Trophoblast cell (in vitro differentiated cells and primary cell): ENCODE data around the gene MICALL2.

ENCODE experiments used
- DNase-seq, 2 donors: peaks; one replicate each; pipeline ENCODE4 v3.0.0-alpha.2; 2016
- H2AFZ ChIP-seq: 2 replicates; pipeline ENCODE4 v1.6.1; 2013; ENCODE audit warnings: low read length, moderate library complexity, mild to moderate bottlenecking; ENCODE audit not compliant: insufficient read depth, poor library complexity
- H2AK5ac ChIP-seq: 2 replicates; pipeline ENCODE4 v1.6.1; 2013; ENCODE audit warnings: mild to moderate bottlenecking, low read length
- H2BK120ac ChIP-seq: 2 replicates; pipeline ENCODE4 v1.6.1; 2013; ENCODE audit warnings: low read length, mild to moderate bottlenecking, moderate library complexity; ENCODE audit not compliant: insufficient read depth, poor library complexity
- H2BK12ac ChIP-seq: 2 replicates; pipeline ENCODE4 v1.6.1; 2013; ENCODE audit warnings: mild to moderate bottlenecking, low read length, moderate library complexity
- H2BK5ac ChIP-seq: 2 replicates; pipeline ENCODE4 v1.6.1; 2013; ENCODE audit warnings: low read length, low read depth, moderate library complexity, mild to moderate bottlenecking; ENCODE audit not compliant: poor library complexity
- H3K14ac ChIP-seq: 2 replicates; pipeline ENCODE4 v1.6.1; 2013; ENCODE audit warnings: mild to moderate bottlenecking, low read length
- H3K18ac ChIP-seq: 2 replicates; pipeline ENCODE4 v1.6.1; 2013; ENCODE audit warnings: mild to moderate bottlenecking, low read length
- H3K23ac ChIP-seq: 2 replicates; pipeline ENCODE4 v1.6.1; 2013; ENCODE audit warnings: low read length
- H3K27ac ChIP-seq: 2 replicates; pipeline ENCODE4 v1.5.1; 2013; ENCODE audit warnings: low read depth, mild to moderate bottlenecking, inconsistent platforms, low read length, moderate library complexity
- H3K27me3 ChIP-seq: 2 replicates; pipeline ENCODE4 v1.6.1; 2013; ENCODE audit warnings: inconsistent platforms, mild to moderate bottlenecking, low read length, moderate library complexity; ENCODE audit not compliant: insufficient read depth
- H3K36me3 ChIP-seq, 2 experiments: 1 replicate in 1 of 2; 2 replicates in 1 of 2; pipeline ENCODE4 v1.6.1; 2013; ENCODE audit warnings: low read length in 2 of 2, mild to moderate bottlenecking in 2 of 2, moderate library complexity in 1 of 2; ENCODE audit not compliant: insufficient read depth in 2 of 2, control insufficient read depth in 1 of 2
- H3K4ac ChIP-seq: 2 replicates; pipeline ENCODE4 v1.6.1; 2013; ENCODE audit warnings: low read depth, mild to moderate bottlenecking, low read length, moderate library complexity
- H3K4me1 ChIP-seq, 2 experiments: 1 replicate in 1 of 2; 2 replicates in 1 of 2; pipeline ENCODE4 v1.6.1; 2013; ENCODE audit warnings: low read length in 2 of 2, mild to moderate bottlenecking in 2 of 2, moderate library complexity in 1 of 2; ENCODE audit not compliant: insufficient read depth in 2 of 2, control insufficient read depth in 1 of 2
- H3K4me2 ChIP-seq: 2 replicates; pipeline ENCODE4 v1.6.1; 2013; ENCODE audit warnings: inconsistent platforms, mild to moderate bottlenecking, low read length, moderate library complexity
- H3K4me3 ChIP-seq: 2 replicates; pipeline ENCODE4 v1.5.1; 2013; ENCODE audit warnings: mild to moderate bottlenecking, low read depth, low read length, inconsistent platforms
- H3K79me1 ChIP-seq: one replicate; pipeline ENCODE4 v1.6.1; 2013; ENCODE audit warnings: low read length
- H3K79me2 ChIP-seq: 2 replicates; pipeline ENCODE4 v1.6.1; 2013; ENCODE audit warnings: low read length, mild to moderate bottlenecking; ENCODE audit not compliant: control insufficient read depth, insufficient read depth, poor library complexity
- H3K9ac ChIP-seq: 2 replicates; pipeline ENCODE4 v1.6.1; 2013; ENCODE audit warnings: mild to moderate bottlenecking, low read length
- H3K9me3 ChIP-seq: 2 replicates; pipeline ENCODE4 v1.6.1; 2013; ENCODE audit warnings: low read depth, mild to moderate bottlenecking, control low read depth, inconsistent platforms, low read length; ENCODE audit not compliant: insufficient read depth
- H4K12ac ChIP-seq: 2 replicates; pipeline ENCODE4 v1.6.1; 2013; ENCODE audit warnings: low read depth, mild to moderate bottlenecking, low read length, moderate library complexity
- H4K8ac ChIP-seq: 2 replicates; pipeline ENCODE4 v1.6.1; 2013; ENCODE audit warnings: low read depth, mild to moderate bottlenecking, low read length, moderate library complexity
- H4K91ac ChIP-seq: one replicate; pipeline ENCODE4 v1.6.1; 2013; ENCODE audit warnings: low read depth, mild to moderate bottlenecking, low read length, moderate library complexity
- WGBS: extraction: QIAGEN DNeasy Blood & Tissue Kit; methylation state at CpG from one replicate; pipeline ENCODE4 v1.1.7; 2013; ENCODE audit warnings: missing lambda C conversion rate; ENCODE audit not compliant: insufficient read length, insufficient coverage; ENCODE audit errors: extremely low coverage; 5-methylcytosine and 5-hydroxymethylcytosine counted together

MICALL2 gene

DNA sequence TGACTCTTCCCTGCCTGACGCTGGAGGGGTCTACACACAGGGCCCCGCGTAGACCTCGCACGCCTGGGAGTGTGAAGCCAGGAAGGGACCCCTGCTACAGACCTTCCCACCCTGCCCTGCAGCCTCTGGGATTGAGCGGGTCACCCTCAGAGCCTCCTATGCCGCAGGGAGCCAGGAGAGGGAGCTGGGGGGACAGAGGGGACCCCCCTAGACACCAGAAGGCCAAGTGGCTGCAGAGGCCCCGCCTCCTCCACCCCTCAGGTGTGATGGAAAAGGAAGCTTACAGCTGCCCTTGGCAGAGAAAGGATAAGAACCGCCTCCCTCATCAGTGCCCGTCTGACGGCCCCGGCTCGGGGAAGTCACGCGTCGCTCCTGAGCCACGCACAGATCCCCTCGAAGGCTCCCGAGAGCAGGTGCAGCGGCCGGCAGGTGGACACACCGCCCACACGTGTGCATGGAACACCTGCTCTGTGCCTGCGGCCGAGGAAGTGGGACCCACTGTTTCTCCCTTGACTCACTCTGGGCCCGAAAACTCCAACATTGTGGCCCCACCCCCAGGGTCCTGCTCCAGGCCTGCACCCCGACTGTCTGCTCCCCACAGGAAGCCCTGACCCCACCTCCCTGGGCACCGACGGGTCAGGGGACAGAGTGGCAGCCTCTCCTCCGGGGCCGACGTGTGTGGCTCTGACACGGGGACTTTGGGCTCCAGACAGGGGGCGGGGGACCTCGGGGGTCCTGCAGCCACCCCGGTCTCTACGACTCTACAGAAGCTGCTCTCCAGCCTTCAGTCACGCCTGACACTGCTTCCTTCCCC is 73.3 kb downstream of the MICALL2 start:
- Histone ChIP-seq H3K27ac (no peak overlapping the region), H3K79me2 (no peaks in the 10 kb centered on the region), H3K4me3 (no peak overlapping the region), H2BK5ac (no peak overlapping the region), H4K8ac (no peak overlapping the region), H3K9ac (no peak overlapping the region), H3K14ac (no peak overlapping the region), H4K12ac (no peak overlapping the region), H2AFZ (no peak overlapping the region), H2AK5ac (no peak overlapping the region), H4K91ac (no peak overlapping the region), H3K9me3 (peaks cover 3% of the 10 kb centered on the region), H3K18ac (no peak overlapping the region), H3K4me2 (no peak overlapping the region), H2BK120ac (no peak overlapping the region), H3K23ac (no peak overlapping the region), H3K79me1 (no peaks in the 10 kb centered on the region), H3K27me3 (no peaks in the 10 kb centered on the region), H2BK12ac (no peak overlapping the region), H3K4ac (no peak overlapping the region), H3K4me1 (no peaks in the 10 kb centered on the region), H3K36me3 (no peaks in the 10 kb centered on the region)
- WGBS: no CpG with 5 or more reads among the region's 38 CpGs
- DNase-seq: no peak

- H2BK12ac ChIP-seq: no peak overlapping the region
- H2AK5ac ChIP-seq: no peak overlapping the region
- H3K9ac ChIP-seq: no peak overlapping the region
- H3K9me3 ChIP-seq: peaks cover 3% of the 10 kb centered on the region
- H3K4me2 ChIP-seq: no peak overlapping the region
- no peaks in the 10 kb centered on the region for H3K36me3 ChIP-seq
- no peak overlapping the region for H3K4ac ChIP-seq
- no peaks in the 10 kb centered on the region for H3K4me1 ChIP-seq
- no peak overlapping the region for H3K4me3 ChIP-seq
- H3K23ac ChIP-seq: no peak overlapping the region
- H4K91ac ChIP-seq: no peak overlapping the region
- WGBS: no CpG with 5 or more reads among the region's 23 CpGs
- H4K8ac ChIP-seq: no peak overlapping the region
- H3K14ac ChIP-seq: no peak overlapping the region
- H2BK120ac ChIP-seq: no peak overlapping the region
- H3K79me1 ChIP-seq: no peaks in the 10 kb centered on the region
- H3K79me2 ChIP-seq: no peaks in the 10 kb centered on the region
- no peak overlapping the region for H2BK5ac ChIP-seq
- DNase-seq: no peak
- H3K18ac ChIP-seq: no peak overlapping the region
- no peak overlapping the region for H2AFZ ChIP-seq
- no peaks in the 10 kb centered on the region for H3K27me3 ChIP-seq
- no peak overlapping the region for H3K27ac ChIP-seq
- H4K12ac ChIP-seq: no peak overlapping the region
Observed at GRCh38 chr7:1385086-1385808, 74.0 kb downstream of the MICALL2 start.
